A673 (cell line): ENCODE results near the gene SCART1.

Source experiments
- CTCF ChIP-seq: fragments of 300-800, 200-600 bp; sonication (generic); conservative IDR thresholded peaks from 2 replicates; pipeline ENCODE4 v1.5.1; 2017; ENCODE audit warnings: low read depth, mild to moderate bottlenecking, antibody characterized with exemption, low read length, moderate library complexity, mixed read lengths
- EZH2 ChIP-seq: fragments of 200-600 bp; sonication (generic); IDR thresholded peaks from 2 replicates; pipeline ENCODE4 v1.6.1; 2017; ENCODE audit warnings: borderline replicate concordance, low read depth, mild to moderate bottlenecking, mixed read lengths, antibody characterized with exemption, low read length; ENCODE audit not compliant: poor library complexity, severe bottlenecking

- no peak for TF ChIP-seq CTCF
- no peak for TF ChIP-seq EZH2
Measured at GRCh38 chr10:133465950-133466474, 12.3 kb downstream of the SCART1 start.
